H1 (cell line): ENCODE measurements around the gene BASP1. TPM values are rescaled to one million over a fixed set of nuclear protein-coding genes. Genes with fewer than 3 reads are reported as not detected.

Experiments
- CTCF ChIA-PET: fragments of 300-600 bp; sonication (Branson Sonifier 250); formaldehyde crosslinking; loops from one replicate; lab custom pipeline; 2021; ENCODE audit not compliant: partially characterized antibody; lab: Charles Lee
- POLR2A ChIA-PET: fragments of 300-600 bp; sonication (Branson Sonifier 250); formaldehyde crosslinking; loops from one replicate; lab custom pipeline; 2021; ENCODE audit warnings: inconsistent platforms; ENCODE audit not compliant: partially characterized antibody; lab: Charles Lee
- DNase-seq, 2 experiments: peaks; one replicate each; pipeline versions ENCODE4 v3.0.0 to v3.0.0-alpha.2; 2010 to 2022; ENCODE audit warnings: low spot score in 2 of 2, low read depth in 1 of 2, mixed read lengths in 1 of 2
- FAIRE-seq: peaks from 2 replicates; lab custom pipeline; 2011; peaks lifted over from hg19 to GRCh38; lab: Jason Lieb, UNC
- H2AFZ ChIP-seq: 2 replicates; pipeline ENCODE4 v1.8.1; 2012; ENCODE audit warnings: low read length, inconsistent platforms
- H2AK5ac ChIP-seq: 2 replicates; pipeline ENCODE4 v1.6.1; 2013; ENCODE audit warnings: low read depth, low read length
- H2BK120ac ChIP-seq: replicated peaks from 2 replicates; pipeline ENCODE3; 2013; ENCODE audit warnings: low read depth, low read length, inconsistent platforms
- H2BK12ac ChIP-seq: 2 replicates; pipeline ENCODE4 v1.6.1; 2013; ENCODE audit warnings: low read depth, low read length
- H2BK15ac ChIP-seq: 2 replicates; pipeline ENCODE4 v1.6.1; 2013; ENCODE audit warnings: low read length
- H2BK20ac ChIP-seq: 2 replicates; pipeline ENCODE4 v1.6.1; 2013; ENCODE audit warnings: low read length
- H2BK5ac ChIP-seq: 2 replicates; pipeline ENCODE4 v1.6.1; 2013; ENCODE audit warnings: low read depth, low read length
- H3K14ac ChIP-seq: 2 replicates; pipeline ENCODE4 v1.6.1; 2013; ENCODE audit warnings: inconsistent platforms; ENCODE audit not compliant: insufficient read length
- H3K18ac ChIP-seq: 2 replicates; pipeline ENCODE4 v1.6.1; 2013; ENCODE audit warnings: low read length; ENCODE audit errors: extremely low read depth
- H3K23ac ChIP-seq: 2 replicates; pipeline ENCODE4 v1.6.1; 2013; ENCODE audit warnings: inconsistent platforms; ENCODE audit not compliant: insufficient read length
- H3K23me2 ChIP-seq: 2 replicates; pipeline ENCODE4 v1.6.1; 2013; ENCODE audit warnings: low read depth, low read length
- H3K27ac ChIP-seq: 2 replicates; pipeline ENCODE4 v1.6.1; 2011; ENCODE audit warnings: low read depth, low read length, inconsistent platforms
- H3K27me3 ChIP-seq, 4 experiments: replicated peaks in 1 of 4; 1 replicate in 1 of 4; 2 replicates in 3 of 4; pipeline versions ENCODE4 v1.6.1 to v1.8.1; 2011 to 2013; ENCODE audit warnings: low read length in 3 of 4, mild to moderate bottlenecking in 3 of 4, inconsistent platforms in 2 of 4, mixed read lengths in 2 of 4, moderate library complexity in 1 of 4; ENCODE audit not compliant: control insufficient read depth in 3 of 4, insufficient read depth in 3 of 4; ENCODE audit errors: extremely low read depth in 1 of 4
- H3K36me3 ChIP-seq, 4 experiments: 2 replicates each; pipeline versions ENCODE4 v1.6.1 to v1.8.1; 2011 to 2013; ENCODE audit warnings: mild to moderate bottlenecking in 4 of 4, low read length in 3 of 4, moderate library complexity in 2 of 4, control low read depth in 1 of 4, inconsistent platforms in 1 of 4; ENCODE audit not compliant: insufficient read depth in 4 of 4, control insufficient read depth in 2 of 4
- H3K4ac ChIP-seq: replicated peaks from 2 replicates; pipeline ENCODE3; 2013; ENCODE audit warnings: low read length, low read depth, mixed read lengths, inconsistent platforms; ENCODE audit not compliant: insufficient read length
- H3K4me1 ChIP-seq, 4 experiments: replicated peaks in 1 of 4; 1 replicate in 1 of 4; 2 replicates in 3 of 4; pipeline versions ENCODE4 v1.6.1 to v1.8.1; 2011 to 2013; ENCODE audit warnings: low read length in 3 of 4, inconsistent platforms in 2 of 4, mixed read lengths in 1 of 4; ENCODE audit not compliant: insufficient read depth in 4 of 4, control insufficient read depth in 3 of 4
- H3K4me2 ChIP-seq, 2 experiments: 2 replicates each; pipeline versions ENCODE4 v1.6.1 to v1.8.1; 2011 to 2013; ENCODE audit warnings: low read depth in 2 of 2, low read length in 2 of 2, control low read depth in 1 of 2, inconsistent platforms in 1 of 2, mild to moderate bottlenecking in 1 of 2; ENCODE audit not compliant: insufficient read depth in 1 of 2
- H3K4me3 ChIP-seq, 4 experiments: fragments of 200-600, 300-600 bp in 1 of 4; sonication (generic), shearing (Covaris generic), sonication (Bioruptor Twin) in 1 of 4; 2 replicates each; pipeline versions ENCODE4 v1.5.1 to v1.8.1; 2011 to 2016; ENCODE audit warnings: low read length in 4 of 4, low read depth in 3 of 4, control low read depth in 2 of 4, inconsistent platforms in 2 of 4, mild to moderate bottlenecking in 2 of 4, mixed read lengths in 1 of 4, moderate library complexity in 1 of 4; ENCODE audit not compliant: insufficient read depth in 2 of 4; ENCODE audit errors: extremely low read depth in 1 of 4
- H3K56ac ChIP-seq: replicated peaks from 2 replicates; pipeline ENCODE3; 2013; ENCODE audit warnings: low read depth, mild to moderate bottlenecking, mixed read lengths, low read length, inconsistent platforms; ENCODE audit not compliant: insufficient read length
- H3K79me1 ChIP-seq: 2 replicates; pipeline ENCODE4 v1.6.1; 2013; ENCODE audit warnings: low read depth, low read length, control low read depth
- H3K79me2 ChIP-seq, 2 experiments: 2 replicates each; pipeline versions ENCODE4 v1.6.1 to v1.8.1; 2012 to 2013; ENCODE audit warnings: low read length in 2 of 2, mild to moderate bottlenecking in 2 of 2, inconsistent platforms in 1 of 2; ENCODE audit not compliant: insufficient read depth in 2 of 2, control insufficient read depth in 1 of 2
- H3K9ac ChIP-seq, 4 experiments: replicated peaks in 1 of 4; 1 replicate in 1 of 4; 2 replicates in 3 of 4; pipeline versions ENCODE4 v1.6.1 to v1.8.1; 2011 to 2013; ENCODE audit warnings: low read depth in 3 of 4, low read length in 3 of 4, control low read depth in 2 of 4, mild to moderate bottlenecking in 2 of 4, moderate library complexity in 2 of 4, inconsistent platforms in 1 of 4; ENCODE audit errors: extremely low read depth in 1 of 4
- H3K9me3 ChIP-seq, 2 experiments: 2 replicates each; pipeline versions ENCODE4 v1.6.1 to v1.8.1; 2012 to 2013; ENCODE audit warnings: mild to moderate bottlenecking in 2 of 2, moderate library complexity in 2 of 2, control low read depth in 1 of 2, inconsistent platforms in 1 of 2, low read depth in 1 of 2, low read length in 1 of 2, mixed read lengths in 1 of 2; ENCODE audit not compliant: insufficient read depth in 2 of 2
- H4K20me1 ChIP-seq, 2 experiments: replicated peaks in 1 of 2; 2 replicates each; pipeline versions ENCODE3 to v1.8.1; 2011 to 2013; ENCODE audit warnings: inconsistent platforms in 2 of 2, low read length in 2 of 2, mild to moderate bottlenecking in 1 of 2; ENCODE audit not compliant: insufficient read depth in 2 of 2, control insufficient read depth in 1 of 2
- H4K5ac ChIP-seq: 2 replicates; pipeline ENCODE4 v1.6.1; 2013; ENCODE audit warnings: low read length, low read depth, mixed read lengths, inconsistent platforms; ENCODE audit not compliant: insufficient read length
- H4K8ac ChIP-seq: 2 replicates; pipeline ENCODE4 v1.8.0; 2013; ENCODE audit warnings: mild to moderate bottlenecking, moderate library complexity, low read length, inconsistent platforms; ENCODE audit not compliant: insufficient read depth; ENCODE audit errors: extremely low read depth
- H4K91ac ChIP-seq: replicated peaks from 2 replicates; pipeline ENCODE3; 2013; ENCODE audit warnings: low read length, mixed read lengths, inconsistent platforms; ENCODE audit not compliant: insufficient read length
- ASH2L ChIP-seq: fragments of 200-600, 300-600 bp; sonication (generic); IDR thresholded peaks from one replicate; pipeline ENCODE4 v1.7.1; 2017; ENCODE audit warnings: low read length
- CBX8 ChIP-seq: fragments of 300-800, 300-1000 bp; sonication (generic); IDR thresholded peaks from 2 replicates; pipeline ENCODE4 v1.7.1; 2016; ENCODE audit warnings: low read depth, low read length, borderline replicate concordance
- EP300 ChIP-seq, 2 experiments: IDR thresholded peaks; 1 replicate in 1 of 2; 2 replicates in 1 of 2; pipeline ENCODE4 v1.6.1; 2011 to 2012; ENCODE audit warnings: low read depth in 2 of 2, low read length in 2 of 2, mild to moderate bottlenecking in 2 of 2, borderline replicate concordance in 1 of 2, inconsistent platforms in 1 of 2, moderate library complexity in 1 of 2
- JUND ChIP-seq: IDR thresholded peaks from 2 replicates; pipeline ENCODE4 v1.6.1; 2011; ENCODE audit warnings: mild to moderate bottlenecking, improper control_type of control experiment, low read length
- POU5F1 ChIP-seq: IDR thresholded peaks from 2 replicates; pipeline ENCODE4 v1.6.1; 2011; ENCODE audit warnings: low read depth, mild to moderate bottlenecking, low read length, moderate library complexity
- SP4 ChIP-seq: IDR thresholded peaks from 2 replicates; pipeline ENCODE4 v1.6.1; 2012; ENCODE audit warnings: low read length, inconsistent platforms
- TAF1 ChIP-seq: IDR thresholded peaks from 2 replicates; pipeline ENCODE4 v1.6.1; 2011; ENCODE audit warnings: mild to moderate bottlenecking, low read depth, low read length
- WGBS, 2 experiments: shearing (Covaris generic) in 1 of 2; methylation state at CpG; one replicate each; pipeline versions ENCODE4 v1.1.6 to v1.1.7; 2013 to 2015; ENCODE audit warnings: low lambda C conversion rate in 2 of 2, mixed read lengths in 2 of 2, inconsistent platforms in 1 of 2, low coverage in 1 of 2, missing lambda C conversion rate in 1 of 2; ENCODE audit not compliant: insufficient replicate concordance in 2 of 2, insufficient coverage in 1 of 2, insufficient read length in 1 of 2; ENCODE audit errors: extremely low coverage in 1 of 2, missing lambda C conversion rate in 1 of 2; 5-methylcytosine and 5-hydroxymethylcytosine counted together
- polyA plus RNA-seq, 7 experiments: library from polyadenylated mRNA; depleted of rRNA in 3 of 7; stranded (reverse) in 5 of 7; unstranded in 2 of 7; fragments of >200 nt in 5 of 7; fragments of 200-250 nt in 2 of 7; gene quantifications; 1 replicate in 5 of 7; 2 replicates in 1 of 7; 4 replicates in 1 of 7; pipeline versions ENCODE4 v1.2.1 to v1.2.3, GENCODE V29; 2011 to 2013; ENCODE audit warnings: missing spikeins in 2 of 7, mixed read lengths in 2 of 7
- total RNA-seq: library from RNA; stranded (reverse); fragmentation: NEBNext Ultra II Directional; extraction: Animal tissue kit (Norgen Biotek cat#: 25700); gene quantifications from 2 replicates; pipeline ENCODE4 v1.2.1, GENCODE V29; 2021

Gene BASP1
- total and polyA plus RNA-seq, 2 of the 8 experiments (the other 6 are each of a cell fraction or from before 2014, with no cell fraction given) = 95.2 to 104 TPM

DNA sequence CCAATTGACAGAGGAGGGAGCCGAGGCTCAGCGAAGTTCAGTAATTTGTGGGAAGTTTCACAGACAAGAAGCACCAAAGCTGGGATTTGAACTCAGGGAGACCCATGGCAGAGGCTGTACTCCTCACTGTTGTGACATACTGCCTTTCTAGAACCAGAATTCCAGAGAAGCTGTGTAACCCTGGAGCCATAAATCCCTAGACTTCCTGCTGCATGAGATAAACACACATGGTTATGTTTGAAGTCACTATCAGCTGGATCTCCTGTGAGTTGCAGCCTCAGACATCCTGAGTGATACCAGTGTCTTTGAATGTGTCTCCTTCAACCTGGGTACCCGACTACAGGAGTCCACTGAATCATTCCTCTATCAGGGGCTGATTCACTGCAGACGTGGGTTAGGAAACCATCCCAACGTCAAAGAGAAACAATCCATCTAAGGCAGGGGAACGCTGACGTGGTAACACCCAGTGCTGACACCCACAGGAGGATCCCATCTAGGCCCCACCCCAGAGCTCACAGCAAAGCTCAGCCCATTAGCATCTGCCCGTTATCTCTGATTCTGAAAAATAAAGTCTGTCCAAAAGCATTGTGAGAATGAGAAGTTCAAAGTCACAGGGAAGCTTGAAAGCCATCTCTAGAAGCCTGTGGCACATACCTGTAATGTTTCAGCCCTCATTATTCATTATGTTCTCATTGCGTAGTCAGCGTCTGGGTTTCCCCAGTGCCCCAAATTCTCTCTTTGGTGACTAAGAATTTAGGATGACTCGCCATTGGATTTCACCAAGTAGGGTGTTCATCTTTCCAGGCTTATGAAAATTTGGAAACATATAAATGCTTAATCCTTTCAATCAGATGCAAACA, 36.3 kb upstream of the BASP1 start:
- DNase-seq = no peak
- no peak overlapping the region for H4K91ac ChIP-seq
- no peak overlapping the region for H3K18ac ChIP-seq
- no peaks in the 10 kb centered on the region for H3K36me3 ChIP-seq
- H2AK5ac ChIP-seq = no peak overlapping the region
- no peak overlapping the region for H3K4me2 ChIP-seq
- no peak overlapping the region for H3K23ac ChIP-seq
- H4K20me1 ChIP-seq = no peaks in the 10 kb centered on the region
- no peak overlapping the region for H2BK12ac ChIP-seq
- H3K27ac ChIP-seq = no peak overlapping the region
- H3K79me1 ChIP-seq = no peaks in the 10 kb centered on the region
- no peak overlapping the region for H2BK20ac ChIP-seq
- peaks cover 0 to 3% (median 0%) of the 10 kb centered on the region in 4 experiments; a peak in 1 of 7 replicates for H3K4me1 ChIP-seq
- no peak overlapping the region for H2AFZ ChIP-seq
- CTCF ChIA-PET = interaction anchor here (0.6 to 3.0 kb wide), 3 partner anchors 9 to 390 kb away, joined by 3 to 30 read pairs (median 3); no protein-coding TSS in a partner anchor
- FAIRE-seq = no peak
- POLR2A ChIA-PET = no interaction called here
- no peak overlapping the region for H3K9ac ChIP-seq
- no peak overlapping the region for H3K56ac ChIP-seq
- no peak overlapping the region for H4K8ac ChIP-seq
- H2BK15ac ChIP-seq = no peak overlapping the region
- no peak overlapping the region for H3K4ac ChIP-seq
- H3K14ac ChIP-seq = no peak overlapping the region
- H3K23me2 ChIP-seq = no peaks in the 10 kb centered on the region
- H4K5ac ChIP-seq = no peak overlapping the region
- H2BK5ac ChIP-seq = no peak overlapping the region
- no peaks in the 10 kb centered on the region for H3K9me3 ChIP-seq
- H3K4me3 ChIP-seq = no peak overlapping the region
- 88% methylated on average over 11 of the region's 11 CpGs; no CpG with 5 or more reads in 1 of the 2 experiments for WGBS, 2 experiments
- no peaks in the 10 kb centered on the region for H3K79me2 ChIP-seq
- H3K27me3 ChIP-seq = no peaks in the 10 kb centered on the region
- no peak overlapping the region for H2BK120ac ChIP-seq
- TF ChIP-seq ASH2L = no peak
- no peak for TF ChIP-seq SP4
- TF ChIP-seq CBX8 = no peak
- no peak for TF ChIP-seq POU5F1
- TF ChIP-seq JUND = no peak
- no peak for TF ChIP-seq EP300 (IDR thresholded peaks at IDR 0.05; ENCODE audit: borderline replicate concordance in 1 of 2, low read depth in 2 of 2, low read length in 2 of 2)
- no peak for TF ChIP-seq TAF1
